H1 (cell line): Measurements from ENCODE around the gene GPHA2. TPM values are rescaled to one million over a fixed set of nuclear protein-coding genes. Genes with fewer than 3 reads are reported as not detected.

ENCODE experiments used
- SIN3A ChIP-seq, 2 experiments: IDR thresholded peaks in 1 of 2; conservative IDR thresholded peaks in 1 of 2; 2 replicates each; pipeline ENCODE4 v1.6.1; 2011 to 2012; ENCODE audit warnings: low read length in 2 of 2, improper control_type of control experiment in 1 of 2, low read depth in 1 of 2, mild to moderate bottlenecking in 1 of 2
- polyA plus RNA-seq, 7 experiments: library from polyadenylated mRNA; depleted of rRNA in 3 of 7; stranded (reverse) in 5 of 7; unstranded in 2 of 7; fragments of >200 nt in 5 of 7; fragments of 200-250 nt in 2 of 7; gene quantifications; 1 replicate in 5 of 7; 2 replicates in 1 of 7; 4 replicates in 1 of 7; pipeline versions ENCODE4 v1.2.1 to v1.2.3, GENCODE V29; 2011 to 2013; ENCODE audit warnings: missing spikeins in 2 of 7, mixed read lengths in 2 of 7
- total RNA-seq: library from RNA; stranded (reverse); fragmentation: NEBNext Ultra II Directional; extraction: Animal tissue kit (Norgen Biotek cat#: 25700); gene quantifications from 2 replicates; pipeline ENCODE4 v1.2.1, GENCODE V29; 2021

The GPHA2 gene
- total and polyA plus RNA-seq, 2 of the 8 experiments (the other 6 are each of a cell fraction or from before 2014, with no cell fraction given): 0.97 to 4.4 TPM

DNA sequence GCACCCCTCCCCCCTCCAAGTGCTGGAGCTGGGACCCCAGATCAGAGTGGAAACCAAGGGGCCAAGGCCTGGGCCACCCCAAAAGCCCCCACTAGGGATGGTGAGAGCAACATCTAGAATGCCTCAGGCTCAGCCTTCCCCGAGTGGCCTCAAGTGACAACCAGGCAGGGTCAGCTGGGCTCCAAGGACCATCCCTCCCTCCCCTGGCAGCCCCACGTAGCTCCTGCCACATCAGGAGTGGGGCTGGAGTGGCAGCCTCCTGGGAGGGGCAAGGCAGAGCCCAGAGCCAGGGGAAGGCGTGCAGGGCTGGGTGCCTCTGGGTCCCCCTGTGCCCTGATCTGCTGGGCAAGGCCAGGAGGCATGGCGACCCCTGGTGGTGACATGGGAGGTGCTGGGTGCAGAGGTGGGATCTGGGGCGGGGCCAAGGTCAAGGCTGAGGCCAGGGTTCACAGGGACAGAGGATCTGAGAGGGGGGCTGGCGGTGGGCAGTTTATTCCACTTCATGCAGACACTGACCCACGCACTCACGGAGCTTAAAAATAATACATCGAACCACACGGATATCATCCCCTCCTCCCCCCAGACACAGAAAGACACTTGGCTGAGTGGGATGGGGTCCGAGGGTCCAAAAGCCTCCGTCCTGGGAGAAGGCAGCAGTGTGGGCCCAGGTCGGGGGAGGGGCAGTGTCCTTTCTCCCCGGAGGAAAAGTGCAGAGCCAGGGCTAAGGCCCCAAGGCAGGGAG, 41.5 kb downstream of the GPHA2 start (continued):
- peak in 1 of 2 experiments; percentile 57; a peak in 1 of 4 replicates for TF ChIP-seq SIN3A (conservative IDR thresholded peaks at IDR 0.05 in 1 of 2, IDR thresholded peaks at IDR 0.05 in 1 of 2; ENCODE audit: low read depth in 1 of 2, low read length in 2 of 2)
